IPS-NIHi7 (cell line): ENCODE measurements around the gene MAGI1.
"Not testable (repeated sequence)": the region's sequence is repeated elsewhere in the genome, so short reads cannot be mapped to it uniquely, and the experiment has no call there.

Experiments
- DNase-seq: peaks from one replicate; pipeline ENCODE4 v3.0.0; 2012; ENCODE audit warnings: mixed read lengths; ENCODE audit errors: extremely low spot score

The MAGI1 gene

GRCh38 chr3:65873869-65874268, 164.8 kb downstream of the MAGI1 start:
- DNase-seq: no peak

- DNase-seq: no peak
These were observed 165.7 kb downstream of the MAGI1 start for GRCh38 chr3:65873028-65873427.

- no peak for DNase-seq
These were observed 167.2 kb downstream of the MAGI1 start for GRCh38 chr3:65871305-65872141.

GRCh38 chr3:65869798-65870197, 168.9 kb downstream of the MAGI1 start:
- no peak for DNase-seq

- no peak for DNase-seq
These were observed 171.1 kb downstream of the MAGI1 start for GRCh38 chr3:65867463-65868210.

GRCh38 chr3:65864357-65864904, 174.3 kb downstream of the MAGI1 start:
- DNase-seq: no peak

GRCh38 chr3:65861718-65862117, 177.0 kb downstream of the MAGI1 start:
- no peak for DNase-seq

GRCh38 chr3:65859612-65860011, 179.1 kb downstream of the MAGI1 start:
- DNase-seq: not testable (repeated sequence)

- no peak for DNase-seq
These were observed 180.0 kb downstream of the MAGI1 start for GRCh38 chr3:65858749-65859148.

GRCh38 chr3:65857327-65857726, 181.4 kb downstream of the MAGI1 start:
- no peak for DNase-seq

GRCh38 chr3:65856907-65857306, 181.8 kb downstream of the MAGI1 start:
- no peak for DNase-seq

GRCh38 chr3:65855370-65856100, 183.2 kb downstream of the MAGI1 start:
- DNase-seq: no peak

- DNase-seq: peak; percentile 33
These were observed 184.0 kb downstream of the MAGI1 start for GRCh38 chr3:65854606-65855304.

- no peak for DNase-seq
These were observed 186.9 kb downstream of the MAGI1 start for GRCh38 chr3:65851827-65852226.

GRCh38 chr3:65850261-65850660, 188.5 kb downstream of the MAGI1 start:
- no peak for DNase-seq

- no peak for DNase-seq
These were observed 190.7 kb downstream of the MAGI1 start for GRCh38 chr3:65848024-65848423.

GRCh38 chr3:65846936-65847335, 191.8 kb downstream of the MAGI1 start:
- DNase-seq: no peak

GRCh38 chr3:65844370-65844769, 194.3 kb downstream of the MAGI1 start:
- DNase-seq: no peak

- no peak for DNase-seq
These were observed 195.0 kb downstream of the MAGI1 start for GRCh38 chr3:65843732-65844131.

- no peak for DNase-seq
These were observed 201.1 kb downstream of the MAGI1 start for GRCh38 chr3:65837604-65838003.

- no peak for DNase-seq
These were observed 202.7 kb downstream of the MAGI1 start for GRCh38 chr3:65836047-65836446.
